GM13976 (cell line): ENCODE measurements around the gene MARCHF3.
A peak's percentile ranks its signal among the peaks of the same experiment; 100 is the strongest.
"Not testable (repeated sequence)": the region's sequence is repeated elsewhere in the genome, so short reads cannot be mapped to it uniquely, and the experiment has no call there.

Experiments used
- DNase-seq: peaks from one replicate; pipeline ENCODE4 v3.0.0; 2012; ENCODE audit warnings: low spot score
- in situ Hi-C: fragments of 300-500 bp; cut with MboI; formaldehyde crosslinking; loops from one replicate; pipeline ENCODE4 v1.12.0; 2022; ENCODE audit warnings: low sequenced_read_pairs, mixed read lengths, inconsistent platforms; ENCODE audit not compliant: unreplicated experiment
- TF ChIP-seq, protein P1 (sequence below): IDR thresholded peaks from 2 replicates; pipeline ENCODE4 v1.5.1; 2012; ENCODE audit warnings: borderline replicate concordance, mild to moderate bottlenecking; ENCODE audit not compliant: insufficient read depth; ENCODE audit errors: extremely low read depth, missing control alignments, control extremely low read depth

Gene MARCHF3

DNA sequence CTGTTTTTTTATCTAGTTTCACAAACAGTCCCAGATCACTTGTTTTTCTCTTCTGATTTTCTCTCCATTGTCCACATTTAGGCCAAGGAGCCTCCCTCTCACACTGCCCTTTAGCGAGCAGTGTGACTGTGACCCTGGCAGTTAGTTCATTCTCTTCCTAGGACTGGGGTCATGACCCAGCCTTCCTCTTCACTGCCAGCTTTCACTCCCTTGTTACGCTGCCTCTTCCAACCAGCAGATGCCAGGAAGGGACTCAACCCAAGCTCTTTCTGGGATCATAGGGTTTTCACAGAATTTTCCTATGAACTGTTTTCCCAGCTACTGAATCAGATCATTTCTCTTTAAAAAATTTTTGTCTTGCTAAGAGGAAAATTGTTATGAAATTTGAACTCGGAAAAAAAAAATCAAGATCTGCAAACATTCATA lies 182.5 kb downstream of the MARCHF3 start:
- in situ Hi-C loops = no loop called here
- TF ChIP-seq, protein P1, sequence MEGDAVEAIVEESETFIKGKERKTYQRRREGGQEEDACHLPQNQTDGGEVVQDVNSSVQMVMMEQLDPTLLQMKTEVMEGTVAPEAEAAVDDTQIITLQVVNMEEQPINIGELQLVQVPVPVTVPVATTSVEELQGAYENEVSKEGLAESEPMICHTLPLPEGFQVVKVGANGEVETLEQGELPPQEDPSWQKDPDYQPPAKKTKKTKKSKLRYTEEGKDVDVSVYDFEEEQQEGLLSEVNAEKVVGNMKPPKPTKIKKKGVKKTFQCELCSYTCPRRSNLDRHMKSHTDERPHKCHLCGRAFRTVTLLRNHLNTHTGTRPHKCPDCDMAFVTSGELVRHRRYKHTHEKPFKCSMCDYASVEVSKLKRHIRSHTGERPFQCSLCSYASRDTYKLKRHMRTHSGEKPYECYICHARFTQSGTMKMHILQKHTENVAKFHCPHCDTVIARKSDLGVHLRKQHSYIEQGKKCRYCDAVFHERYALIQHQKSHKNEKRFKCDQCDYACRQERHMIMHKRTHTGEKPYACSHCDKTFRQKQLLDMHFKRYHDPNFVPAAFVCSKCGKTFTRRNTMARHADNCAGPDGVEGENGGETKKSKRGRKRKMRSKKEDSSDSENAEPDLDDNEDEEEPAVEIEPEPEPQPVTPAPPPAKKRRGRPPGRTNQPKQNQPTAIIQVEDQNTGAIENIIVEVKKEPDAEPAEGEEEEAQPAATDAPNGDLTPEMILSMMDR = no peak
- DNase-seq = no peak

DNA sequence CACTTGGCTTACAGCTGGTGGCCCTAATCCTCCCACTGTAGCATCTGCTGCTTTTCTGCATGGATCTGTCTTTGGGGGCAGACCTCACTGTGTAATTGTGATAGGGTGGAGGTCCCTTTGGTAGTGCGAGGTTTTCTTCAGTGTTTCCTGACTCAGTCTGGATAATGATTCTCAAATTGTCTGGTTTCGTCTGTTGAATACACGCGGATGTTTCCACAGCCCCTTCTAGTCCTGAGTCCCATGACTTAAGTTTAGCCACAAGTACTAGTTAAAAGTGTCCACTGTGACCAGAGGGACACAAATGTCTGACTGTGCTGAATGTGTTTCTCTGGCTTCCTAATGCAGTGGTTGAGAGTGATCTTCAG lies 182.9 kb downstream of the MARCHF3 start:
- TF ChIP-seq, protein P1 = no peak
- in situ Hi-C loops = no loop called here
- no peak for DNase-seq

DNA sequence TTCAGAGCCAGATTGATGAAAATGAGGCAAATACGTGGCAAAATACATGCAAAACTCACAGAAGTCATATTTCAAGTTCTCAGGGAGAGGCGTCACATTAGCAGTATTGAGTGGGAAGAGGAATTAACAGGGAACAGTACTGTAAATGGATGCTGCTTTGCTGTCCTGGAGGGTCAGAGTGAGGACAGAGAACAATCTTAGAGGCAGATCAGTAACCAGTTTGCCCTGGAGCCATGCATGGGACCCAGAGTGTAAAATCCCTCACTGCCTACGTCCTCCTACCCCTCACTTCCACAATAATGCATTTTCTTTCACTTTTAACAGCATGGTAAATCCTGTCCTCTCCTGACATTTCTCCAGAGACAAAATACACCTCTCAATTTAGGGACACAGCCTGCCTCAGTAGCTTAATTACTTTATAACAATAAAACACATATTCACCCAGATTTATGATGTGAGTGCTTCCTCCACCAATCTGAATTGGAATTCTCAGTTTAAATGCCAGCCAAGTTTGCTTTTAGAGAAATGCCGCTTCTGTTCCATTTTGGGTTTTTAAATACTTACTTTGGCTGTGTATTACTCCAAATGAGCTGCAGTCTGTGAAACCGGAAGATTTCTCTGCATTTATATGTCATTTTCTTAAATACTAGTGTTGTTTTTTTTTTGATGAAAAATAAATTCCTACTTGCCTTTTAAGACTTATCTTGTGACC lies 183.5 kb downstream of the MARCHF3 start:
- TF ChIP-seq, protein P1 = no peak
- no peak for DNase-seq
- in situ Hi-C loops = no loop called here

DNA sequence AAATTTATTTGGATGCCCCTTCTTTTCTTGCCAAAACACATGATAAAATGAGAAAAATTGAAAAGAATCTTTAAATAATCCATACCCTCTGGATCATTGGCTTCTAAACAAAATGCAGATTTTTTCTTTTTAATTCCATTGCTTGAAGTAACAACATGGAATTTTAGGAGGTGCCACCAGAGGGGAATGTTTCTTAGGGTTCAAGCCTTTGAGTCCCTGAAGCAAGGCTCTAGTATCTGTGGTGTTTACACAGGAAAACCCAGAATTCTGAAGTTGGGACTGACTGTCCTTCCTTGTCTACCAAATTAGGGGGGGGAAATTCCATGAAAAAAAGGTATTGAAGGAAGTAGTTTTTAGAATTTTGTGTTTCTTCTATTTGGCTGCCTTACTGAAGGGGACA lies 184.0 kb downstream of the MARCHF3 start:
- DNase-seq = no peak
- TF ChIP-seq, protein P1 = no peak
- in situ Hi-C loops = no loop called here

DNA sequence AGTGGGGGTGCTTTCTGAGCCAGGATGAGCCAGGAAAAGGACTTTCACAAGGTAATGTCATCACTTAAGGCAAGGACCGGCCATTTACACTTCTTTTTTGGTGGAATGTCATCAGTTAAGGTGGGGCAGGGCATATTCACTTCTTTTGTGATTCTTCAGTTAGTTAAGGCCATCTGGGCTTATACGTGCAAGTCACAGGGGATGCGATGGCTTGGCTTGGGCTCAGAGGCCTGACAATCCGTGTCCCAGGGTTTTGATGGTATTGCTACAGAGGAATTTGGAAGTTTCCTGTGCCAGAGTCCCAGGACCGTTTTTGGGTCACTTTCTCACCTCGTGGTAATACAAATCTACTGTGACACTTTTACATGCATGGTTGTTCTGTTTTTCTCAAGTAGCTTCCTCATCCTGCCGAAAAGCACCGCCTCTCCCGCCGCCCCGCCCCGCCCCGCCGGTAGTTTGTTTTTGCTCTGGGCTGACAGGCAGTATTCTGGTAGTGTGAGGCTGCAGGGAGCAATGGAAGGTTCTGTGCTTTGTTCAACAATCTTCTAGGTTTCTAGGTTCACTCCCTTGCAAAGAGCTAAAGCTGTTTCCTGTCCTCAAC lies 184.8 kb downstream of the MARCHF3 start:
- peak; percentile 80 for DNase-seq
- in situ Hi-C loops = not testable (repeated sequence)

DNA sequence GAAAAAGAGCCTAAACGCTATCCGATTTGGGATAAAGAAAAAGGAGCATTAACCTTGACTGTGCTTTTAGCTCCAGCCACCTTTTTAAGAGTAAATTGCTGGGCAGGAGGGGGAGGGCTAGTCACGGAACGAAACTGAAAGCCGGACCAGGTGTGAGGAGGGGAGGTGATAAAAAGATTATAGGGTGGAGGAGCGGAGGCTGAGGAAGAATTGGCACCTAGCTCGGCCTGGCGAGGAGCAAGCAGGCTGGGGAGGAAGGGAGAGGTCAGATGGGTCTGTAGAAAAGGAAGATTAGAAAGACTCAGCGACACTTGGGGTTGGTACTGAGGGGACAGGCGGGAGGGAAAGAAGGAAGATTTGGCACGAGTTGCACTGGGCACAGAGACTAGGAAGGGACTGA lies 187.0 kb downstream of the MARCHF3 start:
- DNase-seq, in situ Hi-C loops: not testable (repeated sequence)

DNA sequence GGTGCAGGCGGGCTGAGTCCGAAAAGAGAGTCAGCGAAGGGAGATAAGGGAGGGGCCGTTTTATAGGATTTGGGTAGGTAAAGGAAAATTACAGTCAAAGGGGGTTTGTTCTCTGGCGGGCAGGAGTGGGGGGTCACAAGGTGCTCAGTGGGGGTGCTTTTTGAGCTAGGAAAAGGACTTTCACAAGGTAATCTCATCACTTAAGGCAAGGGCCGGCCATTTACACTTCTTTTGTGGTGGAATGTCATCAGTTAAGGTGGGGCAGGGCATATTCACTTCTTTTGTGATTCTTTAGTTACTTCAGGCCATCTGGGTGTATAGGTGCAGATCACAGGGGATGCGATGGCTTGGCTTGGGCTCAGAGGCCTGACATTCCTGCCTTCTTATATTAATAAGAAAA lies 191.0 kb downstream of the MARCHF3 start:
- in situ Hi-C loops, DNase-seq: not testable (repeated sequence)

DNA sequence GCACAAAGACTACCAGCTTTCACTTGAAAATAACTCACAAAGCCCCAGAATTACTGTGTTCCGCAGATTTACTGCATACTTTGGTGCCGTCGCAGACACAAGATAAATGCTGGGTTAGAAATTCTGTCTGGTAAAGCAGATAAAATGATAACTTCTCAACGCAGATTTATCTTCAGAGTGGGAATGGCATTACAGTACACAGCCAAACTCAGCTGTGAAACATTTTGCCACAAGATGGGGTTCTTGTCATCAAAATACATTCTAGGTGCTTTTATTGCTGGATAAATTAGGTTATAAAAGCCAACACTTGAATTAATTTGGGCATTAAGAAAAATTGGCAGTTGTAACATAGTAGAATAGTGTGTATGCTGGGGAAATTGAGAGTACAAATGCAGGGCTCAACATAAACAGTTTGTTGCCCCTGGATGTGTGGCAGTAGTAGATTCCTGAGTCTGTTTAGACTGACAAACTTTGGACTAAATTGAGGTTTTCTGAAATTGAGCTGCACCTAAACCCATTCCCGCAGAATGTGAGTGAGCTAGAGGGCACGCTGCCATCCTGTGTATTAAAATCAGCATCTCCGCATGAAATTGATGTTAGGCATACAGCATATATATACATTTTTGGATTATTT lies 192.3 kb downstream of the MARCHF3 start:
- in situ Hi-C loops = no loop called here
- TF ChIP-seq, protein P1 = no peak
- DNase-seq = no peak
